HEK293 (cell line): ENCODE data around the gene PRXL2C.

Experiments used
- CTCF ChIA-PET: fragments of 350-600 bp; formaldehyde crosslinking; extraction: SDS; loops from one replicate; lab custom pipeline; 2021; ENCODE audit warnings: antibody characterized with exemption; lab: Yijun Ruan, JAX
- POLR2A ChIA-PET: fragments of 300-600 bp; formaldehyde crosslinking; extraction: SDS; loops from one replicate; lab custom pipeline; 2020; ENCODE audit warnings: antibody characterized with exemption, inconsistent platforms; lab: Yijun Ruan, JAX
- H3K27ac ChIP-seq: fragments of 200-500 bp; sonication (Bioruptor generic); 2 replicates; pipeline ENCODE4 v1.5.1; 2014; ENCODE audit warnings: low read depth, low read length, control low read depth, inconsistent platforms; ENCODE audit errors: extremely low read depth
- H3K36me3 ChIP-seq, 2 experiments: fragments of 200-500 bp in 1 of 2; sonication (Bioruptor generic) in 1 of 2; 1 replicate in 1 of 2; 2 replicates in 1 of 2; pipeline ENCODE4 v1.5.1; 2014 to 2017; ENCODE audit warnings: inconsistent platforms in 2 of 2, low read length in 2 of 2; ENCODE audit not compliant: control insufficient read depth in 2 of 2, insufficient read depth in 1 of 2
- H3K4me1 ChIP-seq: fragments of 200-500 bp; sonication (Bioruptor generic); 2 replicates; pipeline ENCODE4 v1.5.1; 2014; ENCODE audit warnings: mild to moderate bottlenecking, low read length, inconsistent platforms; ENCODE audit not compliant: control insufficient read depth, insufficient read depth
- H3K4me3 ChIP-seq: 2 replicates; pipeline ENCODE4 v1.5.1; 2011; ENCODE audit warnings: low read depth, mild to moderate bottlenecking, control low read depth, low read length, moderate library complexity
- H3K9me3 ChIP-seq: fragments of 200-500 bp; sonication (Bioruptor generic); 2 replicates; pipeline ENCODE4 v1.5.1; 2014; ENCODE audit warnings: low read depth, low read length, inconsistent platforms; ENCODE audit not compliant: control insufficient read depth, insufficient read depth
- PRDM1 ChIP-seq: fragments of 450-650 bp; formaldehyde crosslinking; IDR thresholded peaks from 2 replicates; pipeline ENCODE4; 2016; ENCODE audit warnings: missing biosample characterization, missing genetic modification characterization
- TSHZ1 ChIP-seq: fragments of 450-650 bp; formaldehyde crosslinking; IDR thresholded peaks from 2 replicates; pipeline ENCODE4 v1.5.1; 2016; ENCODE audit warnings: missing biosample characterization, missing genetic modification characterization, borderline replicate concordance
- ZEB2 ChIP-seq: fragments of 450-650 bp; formaldehyde crosslinking; IDR thresholded peaks from 2 replicates; pipeline ENCODE4 v1.5.1; 2016; ENCODE audit warnings: missing biosample characterization, missing genetic modification characterization
- ZFP41 ChIP-seq: fragments of 450-650 bp; formaldehyde crosslinking; IDR thresholded peaks from 2 replicates; pipeline ENCODE4 v1.5.1; 2016; ENCODE audit warnings: missing biosample characterization, missing genetic modification characterization, borderline replicate concordance
- ZNF121 ChIP-seq: fragments of 450-650 bp; formaldehyde crosslinking; IDR thresholded peaks from 2 replicates; pipeline ENCODE4 v1.5.1; 2016; ENCODE audit warnings: missing biosample characterization, missing genetic modification characterization
- ZNF155 ChIP-seq: fragments of 450-650 bp; formaldehyde crosslinking; IDR thresholded peaks from 2 replicates; pipeline ENCODE4 v1.5.1; 2016; ENCODE audit warnings: missing biosample characterization, missing genetic modification characterization
- ZNF23 ChIP-seq: fragments of 450-650 bp; formaldehyde crosslinking; IDR thresholded peaks from 2 replicates; pipeline ENCODE4 v1.5.1; 2016; ENCODE audit warnings: missing biosample characterization, missing genetic modification characterization, borderline replicate concordance
- ZNF292 ChIP-seq: fragments of 450-650 bp; formaldehyde crosslinking; IDR thresholded peaks from 2 replicates; pipeline ENCODE4 v1.5.1; 2016; ENCODE audit warnings: low read depth, missing biosample characterization, missing genetic modification characterization, borderline replicate concordance
- ZNF335 ChIP-seq: fragments of 450-650 bp; formaldehyde crosslinking; conservative IDR thresholded peaks from 2 replicates; pipeline ENCODE4 v1.5.1; 2016; ENCODE audit warnings: missing biosample characterization, missing genetic modification characterization
- ZNF341 ChIP-seq: fragments of 450-650 bp; formaldehyde crosslinking; IDR thresholded peaks from 2 replicates; pipeline ENCODE4; 2016; ENCODE audit warnings: low read depth, missing biosample characterization, missing genetic modification characterization
- ZNF426 ChIP-seq: fragments of 450-650 bp; formaldehyde crosslinking; IDR thresholded peaks from 2 replicates; pipeline ENCODE4 v1.5.1; 2017; ENCODE audit warnings: missing biosample characterization, missing genetic modification characterization, mild to moderate bottlenecking, inconsistent platforms, moderate library complexity
- ZNF473 ChIP-seq: fragments of 450-650 bp; formaldehyde crosslinking; IDR thresholded peaks from 2 replicates; pipeline ENCODE4 v1.5.1; 2017; ENCODE audit warnings: missing biosample characterization, missing genetic modification characterization
- ZNF544 ChIP-seq: fragments of 450-650 bp; formaldehyde crosslinking; IDR thresholded peaks from 2 replicates; pipeline ENCODE4 v1.5.0; 2017; ENCODE audit warnings: missing biosample characterization, missing genetic modification characterization
- ZNF555 ChIP-seq: fragments of 450-650 bp; formaldehyde crosslinking; conservative IDR thresholded peaks from 2 replicates; pipeline ENCODE4 v1.5.1; 2017; ENCODE audit warnings: missing biosample characterization, mild to moderate bottlenecking, missing genetic modification characterization, inconsistent platforms
- ZNF677 ChIP-seq: fragments of 450-650 bp; IDR thresholded peaks from 2 replicates; pipeline ENCODE4 v1.5.0; 2018; ENCODE audit warnings: missing biosample characterization, mild to moderate bottlenecking, missing genetic modification characterization, moderate library complexity
- ZSCAN4 ChIP-seq: fragments of 450-650 bp; formaldehyde crosslinking; IDR thresholded peaks from 2 replicates; pipeline ENCODE4 v1.5.1; 2017; ENCODE audit warnings: missing biosample characterization, missing genetic modification characterization
- ZSCAN5A ChIP-seq: fragments of 450-650 bp; formaldehyde crosslinking; IDR thresholded peaks from 2 replicates; pipeline ENCODE4 v1.5.1; 2016; ENCODE audit warnings: missing biosample characterization, missing genetic modification characterization
- TF ChIP-seq, protein P1 (sequence below): fragments of 450-650 bp; formaldehyde crosslinking; IDR thresholded peaks from 2 replicates; pipeline ENCODE4 v1.5.1; 2016; ENCODE audit warnings: missing biosample characterization, missing genetic modification characterization, low read depth

Gene PRXL2C

GRCh38 chr9:96688187-96688586 is 33.1 kb upstream of the PRXL2C start (continued):
- TF ChIP-seq ZSCAN5A (tag by site-specific recombination) (no peak), ZNF335 (tag by site-specific recombination) (no peak)

DNA sequence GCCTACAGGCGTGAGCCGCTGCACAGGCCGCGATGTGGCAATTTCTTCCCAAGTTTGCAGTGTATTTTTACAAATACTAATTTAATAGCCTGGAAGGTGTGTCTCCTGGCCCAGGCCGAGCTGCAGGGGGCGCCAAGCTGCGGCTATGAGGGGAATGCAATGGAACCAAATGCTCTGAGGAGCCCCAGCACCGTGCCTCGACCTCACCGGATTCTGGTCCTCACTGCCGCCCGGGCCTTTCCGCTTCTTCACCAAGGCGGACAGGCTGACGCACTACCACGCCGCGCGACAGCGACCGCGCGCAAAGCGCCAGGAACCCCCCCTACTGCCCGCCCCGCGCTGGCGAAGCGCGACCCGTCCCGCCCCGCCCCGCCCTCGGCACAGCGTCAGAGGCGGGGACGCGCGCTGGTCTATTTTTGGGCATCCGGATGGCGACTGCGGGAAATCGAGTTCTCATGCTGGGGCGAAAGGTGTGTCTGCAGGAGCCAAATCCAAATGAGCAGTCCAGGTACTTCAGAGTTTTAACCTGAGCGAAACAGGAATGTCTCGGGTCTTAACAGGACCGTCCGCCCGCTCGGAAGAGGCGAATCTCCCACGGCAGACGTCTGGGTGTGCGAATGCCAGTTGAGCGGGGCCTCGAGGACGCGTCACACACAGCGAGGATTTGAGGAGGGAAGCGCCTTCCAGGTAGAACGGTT is 31.7 kb upstream of the PRXL2C start:
- no peaks in the 10 kb centered on the region for H3K36me3 ChIP-seq
- H3K4me3 ChIP-seq, result no peak overlapping the region
- ChIA-PET CTCF (no interaction called here), POLR2A (no interaction called here)
- H3K9me3 ChIP-seq, result no peaks in the 10 kb centered on the region
- no peak overlapping the region for H3K27ac ChIP-seq
- no peaks in the 10 kb centered on the region for H3K4me1 ChIP-seq
- no peak for TF ChIP-seq ZNF677 (tag by site-specific recombination)
- no peak for TF ChIP-seq ZEB2 (tag by site-specific recombination)
- no peak for TF ChIP-seq ZNF23 (tag by site-specific recombination)
- TF ChIP-seq ZNF473, result no peak
- TF ChIP-seq ZNF426 (tag by site-specific recombination), result no peak
- no peak for TF ChIP-seq TSHZ1 (tag by site-specific recombination)
- TF ChIP-seq ZNF155 (tag by site-specific recombination), result no peak
- no peak for TF ChIP-seq ZFP41 (tag by site-specific recombination)
- TF ChIP-seq PRDM1 (tag by site-specific recombination), result no peak
- no peak for TF ChIP-seq ZNF121 (tag by site-specific recombination)
- no peak for TF ChIP-seq ZNF292 (tag by site-specific recombination)
- TF ChIP-seq ZNF544 (tag by site-specific recombination), result no peak
- TF ChIP-seq, protein P1, sequence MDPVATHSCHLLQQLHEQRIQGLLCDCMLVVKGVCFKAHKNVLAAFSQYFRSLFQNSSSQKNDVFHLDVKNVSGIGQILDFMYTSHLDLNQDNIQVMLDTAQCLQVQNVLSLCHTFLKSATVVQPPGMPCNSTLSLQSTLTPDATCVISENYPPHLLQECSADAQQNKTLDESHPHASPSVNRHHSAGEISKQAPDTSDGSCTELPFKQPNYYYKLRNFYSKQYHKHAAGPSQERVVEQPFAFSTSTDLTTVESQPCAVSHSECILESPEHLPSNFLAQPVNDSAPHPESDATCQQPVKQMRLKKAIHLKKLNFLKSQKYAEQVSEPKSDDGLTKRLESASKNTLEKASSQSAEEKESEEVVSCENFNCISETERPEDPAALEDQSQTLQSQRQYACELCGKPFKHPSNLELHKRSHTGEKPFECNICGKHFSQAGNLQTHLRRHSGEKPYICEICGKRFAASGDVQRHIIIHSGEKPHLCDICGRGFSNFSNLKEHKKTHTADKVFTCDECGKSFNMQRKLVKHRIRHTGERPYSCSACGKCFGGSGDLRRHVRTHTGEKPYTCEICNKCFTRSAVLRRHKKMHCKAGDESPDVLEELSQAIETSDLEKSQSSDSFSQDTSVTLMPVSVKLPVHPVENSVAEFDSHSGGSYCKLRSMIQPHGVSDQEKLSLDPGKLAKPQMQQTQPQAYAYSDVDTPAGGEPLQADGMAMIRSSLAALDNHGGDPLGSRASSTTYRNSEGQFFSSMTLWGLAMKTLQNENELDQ, result no peak
- TF ChIP-seq ZSCAN4 (tag by site-specific recombination), result no peak
- TF ChIP-seq ZNF341 (tag by site-specific recombination), result no peak
- TF ChIP-seq ZNF555 (tag by site-specific recombination), result no peak
